ENCODE data around the gene ADI1. TPM values are rescaled to one million over a fixed set of nuclear protein-coding genes. Genes with fewer than 3 reads are reported as not detected.
A peak's percentile ranks its signal among the peaks of the same experiment; 100 is the strongest.

Gene ADI1
- total RNA-seq, 1 donor from 2014 or later, result 36.2 TPM

- DNase-seq, result no peak
- Mint-ChIP-seq H3K9me3 (no peaks in the 10 kb centered on the region), H3K36me3 (ENCODE audit: low read depth) (peaks cover 7% of the 10 kb centered on the region), H3K4me3 (peak overlapping the region; percentile 78), H3K27me3 (no peaks in the 10 kb centered on the region), H3K4me1 (peaks cover 5% of the 10 kb centered on the region), H3K27ac (peak overlapping the region; percentile 81)
- intact Hi-C loops (cut with micrococcal nuclease), result loop anchor here (1.0 kb wide), 1 partner anchor 18 kb away; the partner anchor contains the start of gene ADI1
Observed at GRCh38 chr2:3536682-3537632, 17.6 kb upstream of the ADI1 start.

- H3K27ac Mint-ChIP-seq, result peak overlapping the region; percentile 81
- H3K9me3 Mint-ChIP-seq, result no peaks in the 10 kb centered on the region
- DNase-seq, result no peak
- peak overlapping the region; percentile 78 for H3K4me3 Mint-ChIP-seq
- H3K27me3 Mint-ChIP-seq, result no peaks in the 10 kb centered on the region
- intact Hi-C loops (cut with micrococcal nuclease), result loop anchor here (1.0 kb wide), 1 partner anchor 17 kb away; the partner anchor contains the start of gene ADI1
- peaks cover 2% of the 10 kb centered on the region for H3K36me3 Mint-ChIP-seq (ENCODE audit: low read depth)
- H3K4me1 Mint-ChIP-seq, result peaks cover 5% of the 10 kb centered on the region
Observed at GRCh38 chr2:3535794-3536681, 16.7 kb upstream of the ADI1 start.

GRCh38 chr2:3535467-3535793 lies 16.1 kb upstream of the ADI1 start:
- no peaks in the 10 kb centered on the region for H3K27me3 Mint-ChIP-seq
- H3K4me3 Mint-ChIP-seq, result peak overlapping the region; percentile 78
- H3K9me3 Mint-ChIP-seq, result no peaks in the 10 kb centered on the region
- peaks cover 2% of the 10 kb centered on the region for H3K36me3 Mint-ChIP-seq (ENCODE audit: low read depth)
- intact Hi-C loops (cut with micrococcal nuclease), result no loop called here
- no peak overlapping the region for H3K27ac Mint-ChIP-seq
- DNase-seq, result no peak
- H3K4me1 Mint-ChIP-seq, result peaks cover 5% of the 10 kb centered on the region

- no peak overlapping the region for H3K27ac Mint-ChIP-seq
- no peaks in the 10 kb centered on the region for H3K9me3 Mint-ChIP-seq
- peaks cover 5% of the 10 kb centered on the region for H3K4me1 Mint-ChIP-seq
- H3K4me3 Mint-ChIP-seq, result no peak overlapping the region
- DNase-seq, result no peak
- H3K27me3 Mint-ChIP-seq, result no peaks in the 10 kb centered on the region
- intact Hi-C loops (cut with micrococcal nuclease), result no loop called here
- no peaks in the 10 kb centered on the region for H3K36me3 Mint-ChIP-seq (ENCODE audit: low read depth)
Observed at GRCh38 chr2:3534251-3534814, 15.0 kb upstream of the ADI1 start.

- Mint-ChIP-seq H3K27ac (no peak overlapping the region), H3K9me3 (no peaks in the 10 kb centered on the region)
Observed at GRCh38 chr2:3533836-3534235, 14.5 kb upstream of the ADI1 start.

GRCh38 chr2:3532941-3533340 lies 13.6 kb upstream of the ADI1 start:
- intact Hi-C loops (cut with micrococcal nuclease), result no loop called here
- Mint-ChIP-seq H3K27ac (no peak overlapping the region), H3K4me1 (peaks cover 5% of the 10 kb centered on the region), H3K27me3 (no peaks in the 10 kb centered on the region), H3K9me3 (no peaks in the 10 kb centered on the region), H3K4me3 (no peak overlapping the region), H3K36me3 (ENCODE audit: low read depth) (no peaks in the 10 kb centered on the region)
- no peak for DNase-seq

More at GRCh38 chr2:3533836-3534235, 14.5 kb upstream of the ADI1 start:
- Mint-ChIP-seq H3K4me1 (peaks cover 5% of the 10 kb centered on the region), H3K36me3 (ENCODE audit: low read depth) (no peaks in the 10 kb centered on the region), H3K4me3 (no peak overlapping the region), H3K27me3 (no peaks in the 10 kb centered on the region)
- DNase-seq, result no peak
- intact Hi-C loops (cut with micrococcal nuclease), result no loop called here

GRCh38 chr2:3529316-3530025 lies 10.1 kb upstream of the ADI1 start:
- H3K36me3 Mint-ChIP-seq (ENCODE audit: low read depth), result no peaks in the 10 kb centered on the region
- intact Hi-C loops (cut with micrococcal nuclease), result no loop called here
- no peaks in the 10 kb centered on the region for H3K9me3 Mint-ChIP-seq
- no peak overlapping the region for H3K27ac Mint-ChIP-seq
- DNase-seq, result no peak
- no peaks in the 10 kb centered on the region for H3K4me1 Mint-ChIP-seq
- H3K27me3 Mint-ChIP-seq, result no peaks in the 10 kb centered on the region
- H3K4me3 Mint-ChIP-seq, result no peak overlapping the region

- DNase-seq, result no peak
- intact Hi-C loops (cut with micrococcal nuclease), result no loop called here
- Mint-ChIP-seq H3K4me1 (peaks cover 1% of the 10 kb centered on the region), H3K27ac (no peak overlapping the region), H3K36me3 (ENCODE audit: low read depth) (no peaks in the 10 kb centered on the region), H3K4me3 (no peak overlapping the region), H3K9me3 (no peaks in the 10 kb centered on the region), H3K27me3 (no peaks in the 10 kb centered on the region)
Observed at GRCh38 chr2:3527886-3528785, 8.8 kb upstream of the ADI1 start.

- Mint-ChIP-seq H3K4me1 (peaks cover 1% of the 10 kb centered on the region), H3K4me3 (no peak overlapping the region), H3K9me3 (no peaks in the 10 kb centered on the region), H3K36me3 (ENCODE audit: low read depth) (no peaks in the 10 kb centered on the region), H3K27me3 (no peaks in the 10 kb centered on the region), H3K27ac (no peak overlapping the region)
- intact Hi-C loops (cut with micrococcal nuclease), result no loop called here
- no peak for DNase-seq
Observed at GRCh38 chr2:3526871-3527270, 7.5 kb upstream of the ADI1 start.

- Mint-ChIP-seq H3K27ac (no peak overlapping the region), H3K9me3 (no peaks in the 10 kb centered on the region), H3K27me3 (no peaks in the 10 kb centered on the region), H3K4me3 (no peak overlapping the region), H3K4me1 (peaks cover 23% of the 10 kb centered on the region), H3K36me3 (ENCODE audit: low read depth) (peaks cover 3% of the 10 kb centered on the region)
- no peak for DNase-seq
- intact Hi-C loops (cut with micrococcal nuclease), result no loop called here
Observed at GRCh38 chr2:3523551-3524041, 4.3 kb upstream of the ADI1 start.

- H3K9me3 Mint-ChIP-seq, result no peaks in the 10 kb centered on the region
- intact Hi-C loops (cut with micrococcal nuclease), result no loop called here
- H3K4me1 Mint-ChIP-seq, result peaks cover 25% of the 10 kb centered on the region
- no peak overlapping the region for H3K4me3 Mint-ChIP-seq
- no peaks in the 10 kb centered on the region for H3K27me3 Mint-ChIP-seq
- peaks cover 3% of the 10 kb centered on the region for H3K36me3 Mint-ChIP-seq (ENCODE audit: low read depth)
- H3K27ac Mint-ChIP-seq, result no peak overlapping the region
- DNase-seq, result no peak
Observed at GRCh38 chr2:3522961-3523421, 3.7 kb upstream of the ADI1 start.

- Mint-ChIP-seq H3K9me3 (peaks cover 3% of the 10 kb centered on the region), H3K4me1 (peaks cover 27% of the 10 kb centered on the region), H3K27ac (peak overlapping the region; percentile 82), H3K27me3 (no peaks in the 10 kb centered on the region), H3K4me3 (peak overlapping the region; percentile 86), H3K36me3 (ENCODE audit: low read depth) (peaks cover 14% of the 10 kb centered on the region)
- DNase-seq, result no peak
- intact Hi-C loops (cut with micrococcal nuclease), result no loop called here
Observed at GRCh38 chr2:3520591-3520990, 1.3 kb upstream of the ADI1 start.
